Measurements from ENCODE around the gene ATXN1L. TPM values are rescaled to one million over a fixed set of nuclear protein-coding genes. Genes with fewer than 3 reads are reported as not detected.
"Not testable (repeated sequence)": the region's sequence is repeated elsewhere in the genome, so short reads cannot be mapped to it uniquely, and the experiment has no call there.

The ATXN1L gene
- total RNA-seq = 20.7 and 21.8 TPM in 2 replicates

GRCh38 chr16:71845639-71846430 is at the start of gene ATXN1L:
Gene ATXN1L, plus strand, starts transcription at chr16:71845976. Its CDS starts 3,765 bp downstream, at chr16:71849741.
- intact Hi-C loops (cut with micrococcal nuclease) = loop anchor here (1.0 kb wide), 5 partner anchors 36 to 247 kb away; partner anchors contain the start of genes DHODH, DHX38, IST1 and TXNL4B

- intact Hi-C loops (cut with micrococcal nuclease) = no loop called here
Measured at GRCh38 chr16:71796501-71797097, 49.2 kb upstream of the ATXN1L start.

GRCh38 chr16:71803305-71803690 is 42.5 kb upstream of the ATXN1L start:
- intact Hi-C loops (cut with micrococcal nuclease) = no loop called here

- intact Hi-C loops (cut with micrococcal nuclease) = loop anchor here (1.0 to 5.0 kb wide), 3 partner anchors 61 to 200 kb away; partner anchors contain the start of gene DHODH
Measured at GRCh38 chr16:71807905-71808592, 37.7 kb upstream of the ATXN1L start.

- intact Hi-C loops (cut with micrococcal nuclease) = loop anchor here (1.0 to 5.0 kb wide), 8 partner anchors 36 to 520 kb away; partner anchors contain the start of genes ATXN1L, CMTR2, DHODH and IST1
Measured at GRCh38 chr16:71808593-71809459, 37.0 kb upstream of the ATXN1L start, which contains the start of gene AP1G1. Gene AP1G1, minus strand, starts transcription at chr16:71808834. Its CDS starts 19,355 bp downstream, at chr16:71789479.

GRCh38 chr16:71810155-71810530 is 35.6 kb upstream of the ATXN1L start:
- intact Hi-C loops (cut with micrococcal nuclease) = not testable (repeated sequence)

GRCh38 chr16:71811261-71811803 is 34.4 kb upstream of the ATXN1L start:
- intact Hi-C loops (cut with micrococcal nuclease) = no loop called here

GRCh38 chr16:71817155-71817500 is 28.6 kb upstream of the ATXN1L start:
- intact Hi-C loops (cut with micrococcal nuclease) = not testable (repeated sequence)

GRCh38 chr16:71826533-71827017 is 19.2 kb upstream of the ATXN1L start:
- intact Hi-C loops (cut with micrococcal nuclease) = no loop called here

- intact Hi-C loops (cut with micrococcal nuclease) = no loop called here
Measured at GRCh38 chr16:71830359-71830758, 15.4 kb upstream of the ATXN1L start.

GRCh38 chr16:71831698-71832097 is 14.1 kb upstream of the ATXN1L start:
- intact Hi-C loops (cut with micrococcal nuclease) = not testable (repeated sequence)

GRCh38 chr16:71832112-71832511 is 13.7 kb upstream of the ATXN1L start:
- intact Hi-C loops (cut with micrococcal nuclease) = not testable (repeated sequence)

- intact Hi-C loops (cut with micrococcal nuclease) = no loop called here
Measured at GRCh38 chr16:71834291-71834690, 11.5 kb upstream of the ATXN1L start.

GRCh38 chr16:71837150-71837549 is 8.6 kb upstream of the ATXN1L start:
- intact Hi-C loops (cut with micrococcal nuclease) = no loop called here

GRCh38 chr16:71840052-71840451 is 5.7 kb upstream of the ATXN1L start:
- intact Hi-C loops (cut with micrococcal nuclease) = no loop called here

- intact Hi-C loops (cut with micrococcal nuclease) = no loop called here
Measured at GRCh38 chr16:71843572-71843971, 2.2 kb upstream of the ATXN1L start.

- intact Hi-C loops (cut with micrococcal nuclease) = no loop called here
Measured at GRCh38 chr16:71846431-71846830, 655 bp downstream of the ATXN1L start.

GRCh38 chr16:71847096-71847495 is 1.3 kb downstream of the ATXN1L start:
- intact Hi-C loops (cut with micrococcal nuclease) = no loop called here

GRCh38 chr16:71848622-71849021 is 2.8 kb downstream of the ATXN1L start:
- intact Hi-C loops (cut with micrococcal nuclease) = no loop called here

- intact Hi-C loops (cut with micrococcal nuclease) = no loop called here
Measured at GRCh38 chr16:71851746-71852145, 6.0 kb downstream of the ATXN1L start.

- intact Hi-C loops (cut with micrococcal nuclease) = no loop called here
Measured at GRCh38 chr16:71852158-71852557, 6.4 kb downstream of the ATXN1L start.

Measured in T-helper 2 cell treated with Interferon-gamma antibody and Interleukin-4, amounts not matched to agents 100 ng/mL and 5 ng/mL, for 36 hours (primary cell).